ENCODE data around the gene CYP46A1.
"Not testable (repeated sequence)": the region's sequence is repeated elsewhere in the genome, so short reads cannot be mapped to it uniquely, and the experiment has no call there.

Gene CYP46A1

DNA sequence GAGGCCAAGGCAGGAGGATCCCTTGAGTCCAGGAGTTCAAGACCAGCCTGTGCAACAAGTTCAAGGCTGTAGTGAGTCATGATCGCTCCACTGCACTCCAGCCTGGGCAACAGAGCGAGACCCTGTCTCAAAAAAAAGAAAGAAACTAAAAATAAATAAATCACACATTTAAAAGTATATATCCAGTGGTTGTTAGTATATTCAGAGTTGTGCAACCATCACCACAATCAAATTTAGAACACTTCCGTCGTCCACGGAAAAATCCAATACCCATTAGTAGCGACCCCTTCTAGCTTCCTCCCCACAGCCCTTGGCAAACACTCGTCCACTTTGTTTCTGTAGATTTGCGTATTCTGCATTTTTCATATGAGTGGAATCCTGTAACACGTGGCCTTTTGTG is 64.4 kb downstream of the CYP46A1 start:
- DNase-seq = no peak

DNA sequence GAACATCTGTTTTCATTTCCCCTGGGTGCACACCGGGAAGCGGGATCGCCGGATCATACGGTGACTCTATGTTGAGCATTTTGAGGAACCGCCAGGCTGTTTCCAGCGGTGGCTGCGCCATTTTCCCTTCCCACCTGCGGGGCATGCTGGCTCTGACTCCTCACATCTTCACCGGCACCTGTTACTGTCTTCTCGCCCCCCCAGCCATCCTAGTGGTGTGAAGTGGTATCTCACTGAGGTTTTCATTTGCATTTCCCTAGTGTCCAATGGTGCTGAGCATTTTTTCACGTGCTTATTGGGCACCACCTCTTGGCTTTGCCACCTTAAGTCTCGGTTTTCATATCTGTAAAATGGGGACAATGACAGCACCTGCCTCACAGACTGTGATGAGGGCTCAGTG is 65.0 kb downstream of the CYP46A1 start:
- no peak for DNase-seq

DNA sequence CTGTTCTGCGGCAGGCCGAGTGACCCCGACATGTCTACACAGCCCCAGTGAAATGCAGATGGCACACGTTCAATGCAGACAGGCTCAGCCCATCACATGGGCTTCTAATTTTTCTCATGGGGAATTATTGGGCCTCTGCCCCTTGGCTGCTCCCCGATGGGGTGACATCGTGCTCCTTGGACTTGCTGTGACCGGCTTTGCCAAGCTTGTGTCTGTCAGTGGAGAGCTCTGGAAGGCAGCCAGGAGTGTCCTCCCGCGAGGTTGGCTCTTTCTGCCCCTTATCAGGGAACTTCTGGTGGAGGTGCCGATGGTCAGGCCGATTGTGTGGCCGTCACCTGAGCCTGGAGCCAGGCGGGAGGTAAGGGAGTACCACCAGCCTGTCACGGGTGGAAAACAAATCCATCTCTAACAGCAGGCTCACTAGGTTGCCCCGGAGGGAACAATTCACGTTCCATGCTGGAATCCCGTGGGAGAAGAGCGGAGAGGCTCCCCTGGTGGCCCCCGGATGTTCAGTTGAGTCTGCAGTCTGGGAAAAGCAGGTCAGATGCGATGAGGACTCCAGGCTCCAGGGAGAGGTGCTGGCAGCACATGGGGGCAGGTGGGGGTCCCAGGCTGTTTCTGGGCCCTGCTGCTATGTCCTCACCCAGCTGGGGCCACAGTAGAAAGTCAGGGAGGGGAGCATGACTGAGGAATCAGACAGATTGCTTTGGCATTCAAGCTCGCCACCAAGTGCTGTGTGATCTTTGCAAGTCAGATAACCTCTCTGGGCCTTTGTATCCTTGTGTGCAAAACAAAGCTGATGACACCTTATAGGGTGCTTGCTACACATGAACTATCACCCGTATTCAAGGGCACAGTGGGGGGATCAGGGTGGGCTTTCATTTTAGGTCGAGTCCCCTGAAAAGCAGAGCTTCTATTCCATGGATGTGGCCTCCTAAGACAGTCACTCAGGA is 65.9 kb downstream of the CYP46A1 start:
- DNase-seq = no peak

DNA sequence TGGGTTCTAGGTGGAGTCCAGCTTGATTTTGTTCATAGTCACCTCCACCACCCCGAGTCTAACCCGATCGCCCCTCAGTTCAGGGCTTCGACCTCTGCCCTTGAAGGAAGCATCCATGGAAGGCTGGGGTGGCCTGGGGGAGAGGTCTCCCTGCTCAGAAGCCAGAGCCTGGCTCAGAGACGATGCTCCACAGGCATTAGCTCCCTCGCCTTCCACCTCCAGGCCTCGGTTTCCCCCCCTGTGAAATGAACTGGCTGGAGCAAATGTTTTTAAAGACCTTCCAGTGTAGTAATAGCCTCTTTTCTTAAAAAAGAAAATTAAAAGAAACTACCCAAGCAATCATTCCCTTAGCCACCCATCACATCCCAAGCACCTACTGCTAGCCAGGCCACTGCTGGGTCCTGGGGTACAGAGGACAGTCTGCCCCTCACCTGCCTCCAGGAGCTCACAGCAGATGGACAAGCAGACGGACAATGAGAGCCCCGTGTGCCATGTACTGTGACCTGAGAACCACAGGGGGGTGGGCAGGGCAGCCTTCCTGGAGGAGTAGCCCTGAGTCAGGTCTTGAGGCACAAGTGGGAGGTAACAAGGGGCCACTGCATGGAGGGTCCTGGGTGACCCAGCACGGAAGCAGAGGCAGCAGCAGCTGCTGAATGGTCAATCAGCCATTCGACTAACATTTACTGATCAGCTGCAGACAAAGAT is 66.8 kb downstream of the CYP46A1 start:
- DNase-seq = no peak

DNA sequence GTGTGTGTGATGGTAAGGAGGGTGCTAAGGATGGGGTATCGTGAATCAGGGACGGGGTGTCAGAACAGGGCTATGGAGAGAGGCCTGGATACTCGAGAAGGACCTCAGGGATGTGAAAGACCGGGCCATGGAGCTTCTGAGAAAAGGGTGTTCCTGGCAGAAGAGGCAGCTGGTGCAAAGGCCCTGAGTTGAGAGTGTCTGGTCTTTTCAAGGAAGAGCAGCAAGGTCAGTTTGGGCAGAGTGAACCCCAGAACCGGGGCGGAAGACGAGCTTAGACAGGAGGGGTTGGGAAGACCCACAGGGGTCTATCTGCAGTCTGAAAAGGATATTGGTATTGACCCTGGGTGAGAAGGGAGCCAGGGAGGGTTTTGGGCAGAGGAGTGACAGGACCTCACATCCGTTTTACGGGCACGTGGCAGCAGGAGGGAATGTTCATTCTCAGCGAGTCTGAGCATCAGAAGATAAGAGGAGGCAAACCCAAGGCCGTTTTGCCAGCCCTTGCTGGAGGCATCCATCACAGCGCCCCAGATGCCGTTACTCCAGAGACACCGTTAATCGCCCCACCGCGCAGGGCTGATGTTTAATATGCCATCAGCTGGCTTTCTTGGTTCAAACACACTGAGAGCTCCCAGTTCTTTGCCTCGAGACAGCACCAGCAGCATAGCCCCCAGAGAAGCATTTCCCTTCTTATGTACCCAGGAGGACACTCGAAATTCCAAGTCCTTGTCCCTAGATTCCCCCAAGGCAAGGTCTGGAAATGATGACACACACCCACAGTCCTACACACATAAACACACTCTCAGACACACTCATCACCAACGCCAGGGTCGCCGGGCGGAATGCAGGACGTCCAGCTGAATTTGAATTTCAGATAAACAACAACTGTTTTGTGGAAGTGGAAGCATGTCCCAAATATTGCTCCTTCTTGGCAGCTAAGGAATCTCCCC is 67.7 kb downstream of the CYP46A1 start:
- no peak for DNase-seq

DNA sequence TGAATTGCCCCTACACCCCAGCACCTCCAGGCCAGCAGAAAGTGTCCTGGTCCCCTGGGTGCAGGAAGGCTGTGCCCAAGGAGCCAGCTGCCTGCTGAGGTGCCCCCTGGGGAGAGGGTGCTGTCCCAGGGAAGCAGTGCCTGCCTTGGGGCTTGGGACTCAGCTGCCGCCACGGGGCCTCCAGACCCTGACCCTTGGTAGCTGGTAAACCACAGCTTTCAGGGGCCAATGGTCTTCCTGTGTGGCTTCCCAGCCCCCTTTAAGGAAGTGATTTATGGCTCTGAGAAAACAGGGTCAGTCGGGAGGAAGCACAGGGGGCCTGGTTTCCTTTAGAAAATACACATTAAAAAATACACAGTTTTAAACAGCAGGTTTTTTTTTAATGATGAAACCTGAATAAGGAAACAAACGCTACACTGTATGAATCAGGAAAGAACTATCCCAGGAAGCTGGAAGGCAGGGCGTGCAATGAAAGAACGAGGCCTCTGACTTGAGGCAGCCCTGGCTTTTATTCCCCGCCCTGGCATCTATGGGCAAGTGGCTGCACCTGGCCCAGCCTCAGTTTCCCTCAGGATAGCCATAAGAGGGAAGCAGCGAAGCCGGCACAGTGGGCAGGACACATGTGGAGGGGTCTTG is 68.5 kb downstream of the CYP46A1 start:
- no peak for DNase-seq

DNA sequence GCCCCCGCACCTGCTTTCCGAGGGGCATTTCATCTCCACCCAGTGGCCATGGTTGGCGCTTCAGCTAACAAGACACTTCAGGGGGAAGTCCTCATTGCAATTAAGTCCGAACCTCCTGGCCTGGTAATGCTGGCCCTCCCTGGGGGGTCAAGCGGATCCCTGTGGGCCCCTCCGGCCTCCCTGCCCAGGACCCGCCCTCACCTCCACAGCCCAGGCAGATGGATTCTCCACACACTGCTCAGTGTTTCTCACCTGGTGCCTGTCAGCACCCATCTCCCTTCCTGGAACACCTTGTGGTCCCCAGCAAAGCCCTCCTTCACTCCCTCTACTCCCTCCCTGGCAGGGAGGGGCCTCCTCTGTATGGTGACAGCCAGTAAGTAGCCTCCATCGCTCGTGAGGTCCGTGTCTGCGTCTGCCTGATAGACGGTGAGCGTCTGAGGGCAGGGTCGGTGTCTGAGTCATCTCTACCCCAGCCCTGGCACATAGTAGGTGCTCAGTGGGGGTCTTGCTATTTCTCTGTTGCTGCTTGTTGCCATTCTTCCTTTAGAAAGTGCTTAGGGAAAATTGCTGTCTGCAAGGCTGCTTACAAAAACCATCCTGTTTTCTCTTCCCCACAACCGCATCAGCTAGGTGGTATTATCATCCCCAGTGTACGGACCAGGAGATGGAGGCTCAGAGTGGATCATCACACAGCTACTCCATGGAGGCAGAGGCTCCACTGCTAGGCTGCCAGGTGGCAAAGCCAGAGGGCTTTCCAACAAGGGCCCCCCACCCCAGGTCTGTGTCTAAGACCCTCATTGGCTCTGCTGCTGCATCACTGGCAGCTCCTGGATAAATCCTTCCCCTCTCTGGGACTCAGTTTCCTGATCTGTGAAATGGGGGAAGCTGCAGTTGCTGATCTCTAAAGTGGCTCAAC is 69.4 kb downstream of the CYP46A1 start:
- DNase-seq = no peak

DNA sequence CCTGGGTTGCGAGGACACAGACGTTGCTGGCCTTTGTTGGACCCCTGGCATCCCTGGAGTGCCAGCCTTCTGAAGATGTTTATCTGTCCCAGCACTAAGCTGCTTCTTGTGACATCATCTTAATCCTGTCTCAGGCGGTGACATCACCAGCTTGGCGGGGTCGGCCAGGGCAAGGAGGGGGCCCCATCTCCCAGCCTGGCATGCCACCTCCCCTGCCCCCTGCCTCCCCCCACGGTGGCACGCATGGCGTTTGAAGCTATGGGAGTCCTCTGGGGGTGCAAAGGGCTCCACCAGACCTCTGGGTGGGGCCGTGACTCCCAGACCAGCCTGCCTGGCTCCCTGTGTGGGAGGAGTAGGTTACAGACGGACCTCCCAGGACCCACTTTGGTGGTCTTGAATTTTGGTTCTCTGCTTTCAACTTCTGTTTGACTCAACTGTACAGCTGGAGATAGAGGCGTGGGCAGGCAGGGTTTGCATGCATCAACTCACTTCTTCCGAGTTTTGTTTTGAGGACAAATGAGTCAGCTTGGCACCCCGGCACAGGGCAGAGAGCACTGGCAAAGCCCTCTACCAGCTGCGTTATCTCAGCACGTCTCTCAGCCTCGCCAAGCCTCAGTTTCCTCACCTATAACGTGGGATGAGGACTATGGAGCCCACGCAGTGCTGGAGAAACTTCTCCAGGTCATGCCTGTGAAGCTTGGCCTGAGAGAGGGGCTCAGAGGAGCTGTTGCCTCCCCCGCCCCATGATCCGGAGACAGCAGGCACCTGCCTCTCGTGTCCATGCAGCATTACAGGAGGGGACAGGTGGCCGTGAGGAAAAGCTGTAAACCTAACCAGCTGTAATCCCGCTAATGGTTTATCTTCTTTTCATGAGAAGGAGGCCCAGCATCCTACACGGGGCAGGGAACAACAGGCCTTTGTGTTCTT is 70.3 kb downstream of the CYP46A1 start:
- no peak for DNase-seq

DNA sequence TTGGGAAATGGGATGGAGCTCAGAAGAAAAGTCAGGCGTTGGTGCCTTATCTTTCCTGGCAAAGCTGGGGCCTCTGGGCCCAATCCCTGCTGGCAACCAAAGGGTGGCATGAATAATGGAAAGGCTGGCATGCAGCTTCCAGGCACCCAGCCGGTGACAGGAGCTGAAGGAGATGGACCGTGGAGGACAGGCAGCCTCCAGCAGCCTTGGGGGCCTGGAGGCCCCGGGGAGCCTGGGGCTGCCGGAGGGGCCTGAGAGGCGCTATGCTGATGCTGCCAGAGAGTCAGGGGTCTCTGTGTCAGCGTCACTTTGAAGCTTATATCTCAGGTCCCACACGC is 70.9 kb downstream of the CYP46A1 start:
- no peak for DNase-seq

DNA sequence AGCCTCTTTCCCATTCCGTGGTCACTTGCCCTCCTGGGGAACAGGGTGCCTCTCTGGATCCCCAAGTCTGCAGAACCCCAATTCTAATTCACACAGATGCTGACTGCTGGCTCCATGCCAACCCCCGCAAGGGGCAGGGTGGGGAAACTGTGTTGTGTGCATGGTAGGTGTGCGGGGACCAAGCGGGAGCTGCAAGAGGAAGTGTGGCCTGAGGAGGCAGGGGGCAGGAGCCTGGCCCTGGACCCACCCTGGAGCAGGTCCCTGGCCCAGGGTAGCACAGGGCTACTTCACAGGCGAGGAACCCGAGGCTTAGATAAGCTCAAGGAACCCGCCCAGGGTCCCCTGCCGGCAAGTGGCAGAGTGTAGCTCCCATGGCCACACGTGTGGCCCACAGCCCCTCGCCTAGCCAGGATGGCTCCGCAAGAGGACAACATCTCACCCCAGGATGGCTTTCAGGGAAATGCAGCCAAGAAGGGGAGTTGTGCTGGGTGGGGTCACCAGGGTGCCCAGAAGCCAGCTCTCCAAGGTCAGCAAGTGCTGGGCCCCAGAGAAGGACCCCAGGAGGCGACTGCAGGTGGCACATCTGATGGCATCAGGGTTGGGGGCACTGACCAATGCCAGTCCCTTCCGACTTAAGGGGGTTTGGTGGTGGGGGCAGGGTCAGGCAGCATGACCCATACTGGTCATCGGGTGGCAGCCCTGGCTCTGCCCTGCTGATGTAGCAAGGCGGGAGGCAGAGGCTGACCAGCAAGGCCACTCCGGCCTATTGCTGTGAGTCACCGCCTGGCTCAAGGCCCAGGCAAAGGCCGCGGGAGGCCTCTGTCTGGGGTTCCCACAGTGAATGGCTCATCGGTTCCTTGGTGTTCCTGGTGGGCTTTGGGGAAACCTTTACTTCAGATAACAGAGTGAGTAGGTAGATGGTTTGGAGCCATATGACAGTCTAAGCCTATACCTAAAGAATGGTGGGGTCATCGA is 71.8 kb downstream of the CYP46A1 start:
- no peak for DNase-seq

DNA sequence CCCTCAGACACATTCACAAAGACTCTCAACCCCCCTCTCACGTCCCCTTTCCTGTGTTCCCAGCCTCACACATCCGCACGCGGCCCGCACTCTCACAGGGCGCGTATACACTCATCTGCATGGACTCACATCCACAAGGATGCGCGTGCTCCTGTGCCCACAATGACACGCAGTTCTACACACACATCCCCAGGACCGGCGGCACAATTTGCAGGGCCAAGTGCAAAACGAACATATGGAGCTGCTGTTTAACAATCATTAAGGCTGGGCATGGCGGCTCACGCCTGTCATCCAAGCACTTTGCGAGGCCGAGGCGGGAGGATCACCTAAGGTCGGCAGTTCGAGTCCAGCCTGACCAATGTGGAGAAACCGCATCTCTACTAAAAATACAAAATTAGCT is 72.7 kb downstream of the CYP46A1 start:
- no peak for DNase-seq

DNA sequence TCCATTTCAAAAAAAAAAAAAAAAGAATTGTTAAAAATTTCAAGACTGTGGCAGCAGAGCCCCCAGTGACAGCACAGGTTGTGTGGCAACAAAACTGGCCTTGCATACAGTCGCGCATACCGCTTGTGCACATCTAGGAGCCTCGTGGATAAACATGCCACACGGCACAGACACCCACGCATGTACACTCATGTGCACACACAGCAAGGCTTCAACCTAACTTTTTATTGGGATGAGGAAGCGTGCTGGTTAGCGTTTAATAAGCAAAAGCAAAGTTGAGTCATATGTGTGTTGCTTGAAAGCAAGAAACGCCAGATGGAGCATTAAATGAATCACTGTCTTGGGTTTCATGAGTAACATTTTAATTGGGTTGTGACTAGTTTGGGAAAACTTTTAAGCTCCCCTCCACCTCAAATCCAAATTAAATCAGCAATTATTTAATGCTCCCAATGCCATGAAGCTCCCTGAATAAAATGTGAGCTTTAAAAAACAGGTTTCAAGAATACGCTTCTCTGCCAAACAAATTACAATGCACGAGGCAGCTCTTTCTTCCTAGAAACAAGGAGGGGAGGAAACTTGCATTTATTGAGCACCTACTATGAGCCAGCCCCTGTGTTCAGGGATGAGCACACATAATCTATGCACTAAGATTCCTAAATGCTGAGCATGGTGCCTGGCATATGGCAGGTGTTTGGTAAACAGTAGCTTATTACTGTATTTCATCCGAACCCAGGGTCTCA is 73.4 kb downstream of the CYP46A1 start:
- no peak for DNase-seq

DNA sequence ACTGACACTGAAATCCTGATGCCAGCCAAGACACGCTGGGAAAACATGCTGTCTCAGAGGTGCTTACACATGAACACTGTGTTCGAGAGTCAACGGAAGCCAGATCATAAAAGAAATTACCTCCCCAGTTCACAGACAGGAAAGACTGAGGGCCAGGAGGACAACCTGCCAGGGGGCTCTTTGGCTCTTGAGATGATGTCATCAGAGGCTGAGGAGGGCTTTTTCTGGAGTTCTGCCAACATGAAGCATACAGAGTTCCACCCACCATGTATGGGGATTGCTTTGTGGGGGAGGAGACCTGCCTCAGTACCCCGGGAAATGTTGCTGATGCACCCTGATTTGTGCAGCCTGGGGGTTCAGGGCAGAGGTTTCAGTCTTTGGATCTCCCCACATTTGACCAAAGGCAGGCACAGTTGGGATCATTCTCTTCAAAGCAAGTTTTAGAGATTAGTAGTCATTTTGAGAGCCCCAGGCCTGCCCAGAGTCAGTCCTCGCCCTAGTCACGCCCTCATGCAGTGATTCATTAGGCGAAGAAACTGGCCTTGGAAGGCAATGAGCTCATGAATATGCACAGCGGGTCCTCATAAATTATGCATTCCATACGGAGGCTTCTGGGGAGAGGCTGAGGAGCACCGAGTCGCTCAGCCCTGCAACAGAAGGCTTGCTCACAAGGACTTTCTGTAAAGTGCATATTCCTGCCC is 74.2 kb downstream of the CYP46A1 start:
- DNase-seq = no peak

DNA sequence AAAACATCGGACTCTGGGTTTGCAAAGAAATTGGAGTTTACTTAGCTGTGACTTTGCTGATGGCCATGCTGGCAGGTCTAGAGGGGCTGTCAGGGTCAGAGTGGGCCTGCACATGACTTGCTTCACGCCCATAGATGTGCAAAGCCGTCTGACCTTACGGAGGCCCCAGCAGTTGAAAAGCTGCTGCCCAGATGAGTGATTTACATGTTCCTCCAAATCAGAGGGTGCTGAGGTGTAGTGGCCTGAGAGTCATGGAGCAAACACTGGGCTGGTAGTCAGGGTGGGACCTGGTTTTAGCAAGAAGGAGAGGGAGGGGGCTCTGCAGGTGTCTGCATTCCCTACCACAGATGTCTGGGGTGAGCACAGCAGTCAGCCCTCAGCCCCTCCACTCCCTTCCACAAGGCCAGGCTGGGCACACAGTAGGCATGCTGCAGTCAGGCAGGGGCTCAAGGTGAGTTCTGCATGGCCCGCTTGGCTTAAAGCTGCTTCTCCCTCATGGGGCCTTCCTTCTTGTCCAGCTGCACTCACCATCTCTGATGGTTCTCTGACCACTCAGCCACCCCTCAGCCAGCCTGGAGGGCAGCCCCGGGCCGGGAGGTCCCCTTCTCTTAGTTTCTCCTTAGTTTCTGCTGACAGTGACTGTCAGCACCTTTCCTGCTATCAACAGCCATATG is 74.9 kb downstream of the CYP46A1 start:
- no peak for DNase-seq

DNA sequence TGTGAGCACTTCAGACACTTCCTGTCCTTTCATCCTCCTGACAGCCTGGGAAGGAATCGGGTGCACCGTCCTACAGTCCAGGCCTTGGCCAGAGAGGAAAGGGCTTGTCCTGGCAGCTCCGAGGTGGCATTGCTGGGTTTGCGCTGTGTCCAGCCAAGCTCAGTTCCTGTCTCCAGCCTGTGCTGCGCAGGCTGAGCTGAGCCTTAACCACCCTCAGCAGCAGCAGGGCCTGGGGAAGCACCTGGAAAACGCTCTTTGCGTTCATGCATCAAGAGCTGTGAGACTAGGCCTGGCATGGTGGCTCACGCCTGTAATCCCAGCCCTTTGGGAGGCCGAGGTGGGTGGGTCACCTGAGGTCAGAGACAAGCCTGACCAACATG is 75.4 kb downstream of the CYP46A1 start:
- no peak for DNase-seq

DNA sequence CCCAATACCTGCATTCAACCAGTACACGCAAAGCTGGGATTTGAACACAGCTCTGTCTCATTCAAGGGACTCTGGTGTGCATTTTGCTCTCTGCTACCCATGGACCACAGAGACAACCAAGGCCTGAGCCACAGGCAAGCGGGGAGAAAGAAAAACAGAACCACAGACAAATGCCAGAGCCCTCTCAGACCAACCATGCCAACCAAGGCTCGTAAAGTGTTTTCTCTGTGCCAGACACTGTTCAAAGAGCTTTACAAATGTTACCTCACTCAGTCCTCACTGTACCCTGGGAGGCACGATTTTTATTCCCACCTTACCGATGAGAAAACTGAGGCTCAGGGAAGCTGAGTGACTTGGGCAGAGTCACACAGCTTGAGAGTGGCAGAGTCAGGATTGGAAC is 76.7 kb downstream of the CYP46A1 start:
- no peak for DNase-seq

DNA sequence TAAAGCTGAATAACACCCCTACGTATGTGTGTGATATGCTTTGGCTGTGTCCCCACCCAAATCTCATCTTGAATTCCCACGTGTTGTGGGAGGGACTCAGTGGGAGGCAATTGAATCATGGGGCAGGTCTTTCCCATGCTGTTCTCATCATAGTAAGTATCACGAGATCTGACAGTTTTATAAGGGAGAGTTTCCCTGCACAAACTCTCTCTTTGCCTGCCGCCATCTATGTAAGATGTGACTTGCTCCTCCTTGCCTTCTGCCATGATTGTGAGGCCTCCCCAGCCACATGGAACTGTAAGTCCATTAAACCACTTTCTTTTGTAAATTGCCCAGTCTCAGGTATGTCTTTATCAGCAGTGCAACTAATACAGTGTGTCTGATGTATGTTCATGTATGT is 78.8 kb downstream of the CYP46A1 start:
- not testable (repeated sequence) for DNase-seq
